GM12874 (cell line): ENCODE measurements around the gene SLC9A3.

Source experiments
- TF ChIP-seq, protein P1 (sequence below): IDR thresholded peaks from 2 replicates; pipeline ENCODE4 v1.5.1; 2011; ENCODE audit warnings: low read depth, mild to moderate bottlenecking, control low read depth, low read length, moderate library complexity; ENCODE audit not compliant: insufficient read depth

SLC9A3 gene

GRCh38 chr5:561408-561807 lies 37.2 kb upstream of the SLC9A3 start:
- TF ChIP-seq, protein P1, sequence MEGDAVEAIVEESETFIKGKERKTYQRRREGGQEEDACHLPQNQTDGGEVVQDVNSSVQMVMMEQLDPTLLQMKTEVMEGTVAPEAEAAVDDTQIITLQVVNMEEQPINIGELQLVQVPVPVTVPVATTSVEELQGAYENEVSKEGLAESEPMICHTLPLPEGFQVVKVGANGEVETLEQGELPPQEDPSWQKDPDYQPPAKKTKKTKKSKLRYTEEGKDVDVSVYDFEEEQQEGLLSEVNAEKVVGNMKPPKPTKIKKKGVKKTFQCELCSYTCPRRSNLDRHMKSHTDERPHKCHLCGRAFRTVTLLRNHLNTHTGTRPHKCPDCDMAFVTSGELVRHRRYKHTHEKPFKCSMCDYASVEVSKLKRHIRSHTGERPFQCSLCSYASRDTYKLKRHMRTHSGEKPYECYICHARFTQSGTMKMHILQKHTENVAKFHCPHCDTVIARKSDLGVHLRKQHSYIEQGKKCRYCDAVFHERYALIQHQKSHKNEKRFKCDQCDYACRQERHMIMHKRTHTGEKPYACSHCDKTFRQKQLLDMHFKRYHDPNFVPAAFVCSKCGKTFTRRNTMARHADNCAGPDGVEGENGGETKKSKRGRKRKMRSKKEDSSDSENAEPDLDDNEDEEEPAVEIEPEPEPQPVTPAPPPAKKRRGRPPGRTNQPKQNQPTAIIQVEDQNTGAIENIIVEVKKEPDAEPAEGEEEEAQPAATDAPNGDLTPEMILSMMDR, result no peak

DNA sequence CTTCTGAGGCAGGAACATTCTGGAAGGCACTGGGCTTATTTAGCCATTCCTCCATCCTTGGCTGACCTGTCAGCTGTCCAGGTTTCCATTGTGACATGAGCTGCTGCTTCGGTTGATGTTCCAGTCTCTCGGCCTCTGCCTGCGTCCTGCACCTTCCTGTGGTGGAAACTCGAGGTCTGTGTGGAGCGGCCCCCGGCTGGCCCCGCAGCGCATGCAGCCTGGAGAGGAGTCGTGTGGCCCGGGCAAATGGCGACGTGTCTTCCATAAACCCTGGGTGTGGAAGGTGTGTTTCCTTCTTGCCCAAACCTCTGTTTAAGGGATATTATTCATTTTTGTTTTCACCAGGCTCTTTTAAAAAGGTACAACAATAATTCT lies 36.5 kb upstream of the SLC9A3 start:
- TF ChIP-seq, protein P1, result no peak

GRCh38 chr5:558871-559503 lies 34.7 kb upstream of the SLC9A3 start:
- TF ChIP-seq, protein P1, result no peak

- TF ChIP-seq, protein P1, result no peak
These were observed 34.1 kb upstream of the SLC9A3 start for GRCh38 chr5:558326-558725.

GRCh38 chr5:556909-557441 lies 32.7 kb upstream of the SLC9A3 start:
- TF ChIP-seq, protein P1, result no peak

GRCh38 chr5:555058-555623 lies 30.9 kb upstream of the SLC9A3 start:
- TF ChIP-seq, protein P1, result no peak

DNA sequence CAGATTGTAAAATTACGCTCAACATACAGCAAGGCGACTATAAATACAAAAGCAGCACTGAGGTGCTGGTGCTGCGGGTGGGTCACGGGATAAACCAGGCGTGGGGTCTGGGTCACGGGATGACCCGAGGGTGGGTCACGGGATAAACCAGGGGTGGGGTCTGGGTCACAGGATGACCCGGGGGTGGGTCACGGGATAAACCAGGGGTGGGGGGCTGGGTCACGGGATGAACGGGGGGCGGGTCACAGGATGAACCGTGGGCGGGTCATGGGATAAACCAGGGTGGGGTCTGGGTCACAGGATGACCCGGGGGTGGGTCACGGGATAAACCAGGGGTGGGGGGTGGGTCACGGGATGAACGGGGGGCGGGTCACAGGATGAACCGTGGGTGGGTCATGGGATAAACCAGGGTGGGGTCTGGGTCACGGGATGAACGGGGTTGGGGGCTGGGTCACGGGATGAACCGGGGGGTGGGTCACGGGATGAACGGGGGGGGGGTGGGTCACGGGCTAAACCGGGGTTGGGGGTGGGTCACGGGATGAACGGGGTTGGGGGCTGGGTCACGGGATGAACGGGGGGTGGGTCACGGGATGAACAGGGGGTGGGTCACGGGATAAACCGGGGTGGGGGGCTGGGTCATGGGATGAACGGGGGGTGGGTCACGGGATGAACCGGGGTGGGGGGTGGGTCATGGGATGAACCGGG lies 30.2 kb upstream of the SLC9A3 start:
- TF ChIP-seq, protein P1, result no peak
